ENCODE data around the gene TSHZ2.

Gene TSHZ2

DNA sequence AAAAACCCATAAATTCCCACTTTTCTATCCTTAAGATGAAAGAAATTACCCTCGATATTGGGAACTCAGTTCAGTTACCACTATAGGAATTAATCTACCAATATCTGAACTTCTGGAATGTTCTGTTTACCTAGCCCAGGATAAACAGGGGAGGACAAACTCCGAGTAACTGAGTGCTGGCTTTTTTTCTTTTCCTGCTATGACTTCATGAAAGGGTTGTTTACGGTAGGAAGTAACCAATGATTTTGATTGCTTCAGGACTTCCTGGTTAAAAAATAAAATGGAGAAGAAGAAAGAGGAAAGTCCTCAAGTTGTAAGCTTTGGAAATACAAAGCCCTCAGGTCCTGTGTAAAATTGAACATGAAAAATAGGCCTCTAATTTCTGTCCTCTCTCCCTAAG, 453.8 kb downstream of the TSHZ2 start:
- TF ChIP-seq, protein P1, sequence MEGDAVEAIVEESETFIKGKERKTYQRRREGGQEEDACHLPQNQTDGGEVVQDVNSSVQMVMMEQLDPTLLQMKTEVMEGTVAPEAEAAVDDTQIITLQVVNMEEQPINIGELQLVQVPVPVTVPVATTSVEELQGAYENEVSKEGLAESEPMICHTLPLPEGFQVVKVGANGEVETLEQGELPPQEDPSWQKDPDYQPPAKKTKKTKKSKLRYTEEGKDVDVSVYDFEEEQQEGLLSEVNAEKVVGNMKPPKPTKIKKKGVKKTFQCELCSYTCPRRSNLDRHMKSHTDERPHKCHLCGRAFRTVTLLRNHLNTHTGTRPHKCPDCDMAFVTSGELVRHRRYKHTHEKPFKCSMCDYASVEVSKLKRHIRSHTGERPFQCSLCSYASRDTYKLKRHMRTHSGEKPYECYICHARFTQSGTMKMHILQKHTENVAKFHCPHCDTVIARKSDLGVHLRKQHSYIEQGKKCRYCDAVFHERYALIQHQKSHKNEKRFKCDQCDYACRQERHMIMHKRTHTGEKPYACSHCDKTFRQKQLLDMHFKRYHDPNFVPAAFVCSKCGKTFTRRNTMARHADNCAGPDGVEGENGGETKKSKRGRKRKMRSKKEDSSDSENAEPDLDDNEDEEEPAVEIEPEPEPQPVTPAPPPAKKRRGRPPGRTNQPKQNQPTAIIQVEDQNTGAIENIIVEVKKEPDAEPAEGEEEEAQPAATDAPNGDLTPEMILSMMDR (IDR thresholded peaks at IDR 0.05), result no peak

DNA sequence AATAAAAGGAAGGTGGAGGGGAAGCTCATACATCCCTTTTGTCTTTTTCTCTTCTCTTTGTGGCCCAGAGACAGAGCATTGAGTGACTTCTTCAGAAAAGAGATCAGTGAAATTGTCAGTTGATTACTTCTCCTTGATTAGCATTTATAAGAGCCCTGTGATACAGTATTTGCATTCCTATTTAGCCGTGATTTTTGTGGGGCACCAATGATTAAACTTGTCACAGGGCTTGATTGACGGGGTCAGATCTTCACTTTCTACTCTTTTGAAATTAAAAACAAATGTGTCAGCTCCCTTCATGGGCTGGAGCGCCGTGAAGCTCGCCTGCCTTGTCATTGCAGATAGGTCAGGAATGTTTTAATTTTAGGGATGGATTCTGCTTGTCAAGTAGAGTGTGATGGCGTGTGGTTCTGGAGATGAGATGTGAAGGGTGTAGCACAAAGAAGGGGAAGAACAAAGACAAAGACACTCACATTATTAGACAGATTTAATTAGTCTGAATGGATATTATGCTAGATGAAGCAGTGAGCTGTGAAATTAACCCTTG, 454.7 kb downstream of the TSHZ2 start:
- TF ChIP-seq, protein P1 (IDR thresholded peaks at IDR 0.05), result no peak

DNA sequence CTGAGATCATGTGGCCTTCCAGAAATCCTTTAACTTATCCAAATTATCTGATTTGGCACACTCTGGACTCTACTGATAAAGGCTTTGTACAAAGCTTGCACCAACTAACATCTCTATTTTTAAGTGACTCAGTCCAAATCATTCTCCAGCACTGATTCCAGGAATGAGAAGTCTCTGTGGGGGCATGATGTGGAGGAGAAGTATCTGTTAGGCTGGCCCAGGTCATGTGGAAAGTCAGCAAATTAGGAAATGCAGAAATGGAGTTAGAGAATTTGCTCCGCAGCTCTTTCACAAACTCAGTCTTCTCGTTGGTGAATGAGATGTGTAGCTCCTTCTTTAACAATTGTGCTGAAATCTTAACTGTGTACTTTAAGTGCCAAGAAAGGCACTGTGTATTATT, 455.8 kb downstream of the TSHZ2 start:
- TF ChIP-seq, protein P1 (IDR thresholded peaks at IDR 0.05), result no peak

DNA sequence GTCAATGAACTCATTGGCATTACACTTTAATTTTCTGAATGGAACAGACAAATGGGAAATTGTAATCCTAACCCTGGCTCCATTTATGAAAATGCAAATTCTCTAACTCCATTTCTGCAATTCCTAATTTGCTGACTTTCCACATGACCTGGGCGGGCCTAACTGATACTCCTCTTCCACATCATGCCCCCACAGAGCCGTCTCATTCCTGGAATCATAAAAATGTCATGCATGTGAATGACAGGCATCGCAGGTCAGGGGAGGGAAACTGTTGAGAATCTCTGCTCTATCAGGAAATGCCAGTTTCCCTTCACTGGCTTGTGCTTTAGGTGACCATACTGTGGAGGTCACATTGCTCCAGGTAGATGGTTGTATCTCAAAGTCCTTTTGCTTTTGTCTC, 456.4 kb downstream of the TSHZ2 start:
- TF ChIP-seq, protein P1 (IDR thresholded peaks at IDR 0.05), result no peak

DNA sequence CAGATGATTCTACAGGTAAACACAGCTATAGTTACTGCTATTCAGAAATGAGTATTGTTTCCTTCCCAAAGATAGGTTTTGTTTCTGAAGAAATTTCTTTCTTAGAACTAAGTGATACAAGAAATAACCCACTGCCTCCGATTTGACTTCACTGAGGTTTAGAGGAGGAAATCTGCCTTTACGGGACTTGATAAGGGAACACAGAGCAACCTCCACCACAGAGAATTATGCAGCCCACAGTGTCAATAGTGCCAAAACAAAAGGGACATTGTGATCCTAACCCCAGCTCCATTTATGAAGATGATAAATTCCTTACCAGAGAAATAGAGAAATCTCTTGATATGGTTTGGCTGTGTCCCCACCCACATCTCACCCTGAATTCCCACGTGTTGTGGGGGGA, 456.8 kb downstream of the TSHZ2 start:
- TF ChIP-seq, protein P1 (IDR thresholded peaks at IDR 0.05), result no peak

DNA sequence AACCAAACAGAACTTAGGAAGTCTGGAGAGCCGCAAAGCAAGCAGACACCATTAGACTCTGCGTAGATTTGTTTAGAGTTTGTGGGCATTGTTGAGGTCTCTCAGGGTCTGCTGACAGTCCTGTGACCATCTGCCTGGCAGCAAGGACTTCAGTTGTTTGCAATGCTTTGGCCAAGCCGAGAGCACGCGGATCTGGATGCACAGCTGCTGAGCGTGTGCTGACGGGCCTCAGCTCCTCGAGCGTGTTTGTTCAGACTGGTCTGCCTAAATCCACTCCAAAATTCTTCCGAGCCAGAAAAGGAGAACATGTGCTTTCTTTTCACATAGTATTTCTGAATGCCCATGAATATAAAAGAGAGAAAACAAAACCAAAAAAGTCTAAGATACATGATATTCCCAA, 462.5 kb downstream of the TSHZ2 start:
- TF ChIP-seq, protein P1 (IDR thresholded peaks at IDR 0.05), result no peak

DNA sequence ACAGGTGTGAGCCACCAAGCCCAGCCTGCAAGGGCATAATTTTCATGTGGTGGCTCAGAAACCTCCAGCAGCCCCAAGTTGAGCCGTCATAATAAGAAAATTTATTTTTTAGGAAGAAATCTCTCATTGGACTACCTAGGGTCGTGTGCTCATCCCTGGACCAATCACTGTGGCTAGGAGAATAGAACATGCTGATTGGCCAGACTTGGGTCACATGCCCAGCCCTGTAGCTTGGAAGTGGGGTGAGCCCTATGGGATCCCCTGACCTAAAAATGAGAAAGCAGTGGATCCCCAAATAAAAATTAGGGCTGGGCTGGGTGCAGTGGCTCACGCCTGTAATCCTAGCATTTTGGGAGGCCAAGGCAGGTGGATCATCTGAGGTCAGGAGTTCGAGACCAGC, 466.2 kb downstream of the TSHZ2 start:
- TF ChIP-seq, protein P1 (IDR thresholded peaks at IDR 0.05), result no peak

DNA sequence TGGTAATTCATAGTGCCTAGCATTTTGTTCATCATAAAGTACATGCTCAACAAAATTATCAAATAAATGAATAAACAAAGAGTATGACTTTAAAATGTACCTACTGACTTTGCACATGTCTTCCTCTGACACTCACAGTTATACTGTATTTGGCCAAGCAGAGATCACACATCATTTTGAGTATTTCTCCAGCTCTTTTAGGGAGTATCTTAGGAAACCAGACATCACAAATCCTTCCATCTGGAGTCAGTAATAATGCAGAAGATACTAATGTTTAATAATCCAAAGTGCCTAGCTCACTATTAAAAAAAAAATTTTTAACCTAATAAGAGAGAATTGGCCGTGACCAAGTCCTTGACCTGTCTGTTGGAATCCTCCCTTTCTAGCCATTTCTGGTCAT, 466.9 kb downstream of the TSHZ2 start:
- TF ChIP-seq, protein P1 (IDR thresholded peaks at IDR 0.05), result no peak
